ENCODE results near the gene BCL6. TPM values are rescaled to one million over a fixed set of nuclear protein-coding genes. Genes with fewer than 3 reads are reported as not detected.

BCL6 gene
- total RNA-seq, 4 donors from 2014 or later = 193 to 441 (median 282) TPM

GRCh38 chr3:187695449-187695848 is 49.8 kb downstream of the BCL6 start:
- 73 to 77% methylated on average over 4 of the region's 4 CpGs for WGBS, 2 donors
- no peak overlapping the region for H3K4me3 ChIP-seq (ENCODE audit: low read depth, poor library complexity, severe bottlenecking)
- intact Hi-C loops (cut with DNase I; ENCODE audit: low total_unique reads) = loop anchor here (10.0 kb wide), 1 partner anchor 471 kb away; no protein-coding TSS in a partner anchor
- TF ChIP-seq CTCF (IDR thresholded peaks at IDR 0.05) (no peak), POLR2A (IDR thresholded peaks at IDR 0.05) (no peak)
- DNase-seq (ENCODE audit: low spot score in 2 of 2) = no peak

GRCh38 chr3:187694801-187695200 is 50.5 kb downstream of the BCL6 start:
- intact Hi-C loops (cut with DNase I; ENCODE audit: low total_unique reads) = loop anchor here (10.0 kb wide), 1 partner anchor 470 kb away; no protein-coding TSS in a partner anchor
- 67 to 77% methylated on average over 3 of the region's 3 CpGs for WGBS, 2 donors
- DNase-seq (ENCODE audit: low spot score in 2 of 2) = no peak

GRCh38 chr3:187693431-187693830 is 51.8 kb downstream of the BCL6 start:
- H3K4me3 ChIP-seq (ENCODE audit: low read depth, poor library complexity, severe bottlenecking) = no peak overlapping the region
- WGBS, 2 donors = 85 to 93% methylated on average over 1 of the region's 1 CpG
- TF ChIP-seq CTCF (IDR thresholded peaks at IDR 0.05) (no peak), POLR2A (IDR thresholded peaks at IDR 0.05) (no peak)
- no peak for DNase-seq (ENCODE audit: low spot score in 2 of 2)
- intact Hi-C loops (cut with DNase I; ENCODE audit: low total_unique reads) = loop anchor here (10.0 kb wide), 1 partner anchor 469 kb away; no protein-coding TSS in a partner anchor

More at GRCh38 chr3:187694801-187695200, 50.5 kb downstream of the BCL6 start:
- H3K4me3 ChIP-seq (ENCODE audit: low read depth, poor library complexity, severe bottlenecking) = no peak overlapping the region
- TF ChIP-seq CTCF (IDR thresholded peaks at IDR 0.05) (no peak), POLR2A (IDR thresholded peaks at IDR 0.05) (no peak)

- 53 to 56% methylated on average over 4 of the region's 4 CpGs for WGBS, 2 donors
- no peak for DNase-seq (ENCODE audit: low spot score in 2 of 2)
- intact Hi-C loops (cut with DNase I; ENCODE audit: low total_unique reads) = loop anchor here (10.0 kb wide), 1 partner anchor 465 kb away; no protein-coding TSS in a partner anchor
- TF ChIP-seq CTCF (IDR thresholded peaks at IDR 0.05) (no peak), POLR2A (IDR thresholded peaks at IDR 0.05) (no peak)
- H3K4me3 ChIP-seq (ENCODE audit: low read depth, poor library complexity, severe bottlenecking) = no peak overlapping the region
These were observed 55.3 kb downstream of the BCL6 start for GRCh38 chr3:187689984-187690383.

- H3K4me3 ChIP-seq (ENCODE audit: low read depth, poor library complexity, severe bottlenecking) = no peak overlapping the region
- intact Hi-C loops (cut with DNase I; ENCODE audit: low total_unique reads) = no loop called here
- 69 to 91% methylated on average over 5 of the region's 5 CpGs for WGBS, 2 donors
- no peak for TF ChIP-seq CTCF (IDR thresholded peaks at IDR 0.05)
- TF ChIP-seq POLR2A (IDR thresholded peaks at IDR 0.05) = no peak
- no peak for DNase-seq (ENCODE audit: low spot score in 2 of 2)
These were observed 58.5 kb downstream of the BCL6 start for GRCh38 chr3:187686621-187687273.

All from lower leg skin (tissue), 4 donors.